K562 (cell line): ENCODE results near the gene LRRC4B. TPM values are rescaled to one million over a fixed set of nuclear protein-coding genes. Genes with fewer than 3 reads are reported as not detected.
A peak's percentile ranks its signal among the peaks of the same experiment; 100 is the strongest.

ENCODE experiments used
- BCL6 ChIP-seq: fragments of 250-450 bp; sonication (Bioruptor Pico); IDR thresholded peaks from 2 replicates; pipeline ENCODE4 v1.4.0; 2020
- CHD4 ChIP-seq: fragments of 200-600 bp; sonication (generic); IDR thresholded peaks from 3 replicates; pipeline ENCODE4 v1.6.1; 2012; ENCODE audit warnings: low read depth, mild to moderate bottlenecking, mixed read lengths, low read length, inconsistent platforms; ENCODE audit not compliant: insufficient read depth, insufficient replicate concordance, poor library complexity, severe bottlenecking
- CSDE1 ChIP-seq, 2 experiments: fragments of 450-650 bp; IDR thresholded peaks; 2 replicates each; pipeline ENCODE4 v1.6.1; 2016; ENCODE audit warnings: mild to moderate bottlenecking in 1 of 2
- E2F3 ChIP-seq: fragments of 250-450 bp; sonication (Bioruptor Pico); IDR thresholded peaks from 2 replicates; pipeline ENCODE4 v1.4.0; 2020; ENCODE audit warnings: mild to moderate bottlenecking
- EGR1 ChIP-seq: fragments of 450-650 bp; conservative IDR thresholded peaks from 2 replicates; pipeline ENCODE4 v1.6.1; 2017; ENCODE audit warnings: mild to moderate bottlenecking
- ELF2 ChIP-seq: fragments of 250-450 bp; sonication (Bioruptor Pico); IDR thresholded peaks from 2 replicates; pipeline ENCODE4 v1.5.0; 2021; ENCODE audit warnings: mild to moderate bottlenecking
- GTF2E2 ChIP-seq: fragments of 200-800 bp; sonication (Bioruptor generic); IDR thresholded peaks from 2 replicates; pipeline ENCODE4 v1.6.1; 2016; ENCODE audit warnings: missing genetic modification characterization, missing compliant biosample characterization
- LEF1 ChIP-seq: fragments of 450-650 bp; IDR thresholded peaks from 2 replicates; pipeline ENCODE4 v1.6.1; 2016; ENCODE audit warnings: mild to moderate bottlenecking
- NUFIP1 ChIP-seq: fragments of 450-650 bp; IDR thresholded peaks from 2 replicates; pipeline ENCODE4 v1.6.1; 2018; ENCODE audit not compliant: partially characterized antibody
- PHTF2 ChIP-seq: fragments of 250-450 bp; sonication (Bioruptor Pico); IDR thresholded peaks from 2 replicates; pipeline ENCODE4 v1.5.0; 2021; ENCODE audit warnings: mild to moderate bottlenecking
- POLR2B ChIP-seq: fragments of 450-650 bp; IDR thresholded peaks from 2 replicates; pipeline ENCODE4 v1.6.1; 2018; ENCODE audit warnings: low read depth; ENCODE audit not compliant: partially characterized antibody
- THRB ChIP-seq: fragments of 450-650 bp; formaldehyde crosslinking; conservative IDR thresholded peaks from 2 replicates; pipeline ENCODE4 v1.4.0; 2022; ENCODE audit warnings: mild to moderate bottlenecking, missing genetic modification characterization
- TRIM24 ChIP-seq, 2 experiments: fragments of 450-650 bp; IDR thresholded peaks; 2 replicates each; pipeline ENCODE4 v1.6.1; 2016
- UBTF ChIP-seq, 2 experiments: IDR thresholded peaks; 2 replicates each; pipeline ENCODE4 v1.6.1; 2012; ENCODE audit warnings: improper control_type of control experiment in 2 of 2, low read depth in 2 of 2, low read length in 2 of 2, borderline replicate concordance in 1 of 2
- ZC3H4 ChIP-seq: sonication (generic); formaldehyde crosslinking; IDR thresholded peaks from 2 replicates; pipeline ENCODE4 v1.9.0; 2021; ENCODE audit warnings: missing genetic modification reagents, borderline replicate concordance
- ZNF197 ChIP-seq: fragments of 200-800 bp; sonication (Bioruptor generic); IDR thresholded peaks from 2 replicates; pipeline ENCODE4 v1.6.1; 2016; ENCODE audit warnings: low read depth, missing genetic modification characterization, missing compliant biosample characterization
- ZNF239 ChIP-seq: fragments of 250-450 bp; sonication (Bioruptor Pico); IDR thresholded peaks from 2 replicates; pipeline ENCODE4 v1.4.0; 2020; ENCODE audit warnings: mild to moderate bottlenecking
- ZNF436 ChIP-seq: fragments of 250-450, 450-650 bp; sonication (Bioruptor Pico); formaldehyde crosslinking; IDR thresholded peaks from 2 replicates; pipeline ENCODE4 v1.7.0; 2020; ENCODE audit warnings: mild to moderate bottlenecking
- ZNF444 ChIP-seq: fragments of 250-450 bp; sonication (Bioruptor Pico); IDR thresholded peaks from 2 replicates; pipeline ENCODE4 v1.4.0; 2020; ENCODE audit warnings: mild to moderate bottlenecking, moderate library complexity
- ZNF740 ChIP-seq, 3 experiments: fragments of 200-800 bp in 1 of 3; sonication (Bioruptor generic) in 1 of 3; sonication (generic) in 1 of 3; formaldehyde crosslinking in 1 of 3; IDR thresholded peaks; 2 replicates each; pipeline versions ENCODE4 v1.6.1 to v1.8.0; 2016 to 2022; ENCODE audit warnings: mild to moderate bottlenecking in 2 of 3, missing compliant biosample characterization in 2 of 3, missing genetic modification characterization in 2 of 3, missing genetic modification reagents in 1 of 3
- polyA plus RNA-seq, 8 experiments: library from polyadenylated mRNA; depleted of rRNA in 4 of 8; stranded (reverse) in 5 of 8; unstranded in 3 of 8; fragments of >200 nt; fragmentation: Nextera tagmentation in 2 of 8; fragmentation: Illumina TruSeq in 1 of 8; extraction: Ambion mirVana in 2 of 8; extraction: Trizol in 1 of 8; gene quantifications; 2 replicates each; pipeline versions ENCODE4 v1.2.1 to v1.2.3, GENCODE V29; 2011 to 2014; ENCODE audit warnings: inconsistent platforms in 1 of 8, missing spikeins in 1 of 8
- total RNA-seq, 7 experiments: library from RNA; depleted of rRNA in 6 of 7; stranded (reverse); fragments of >200 nt in 6 of 7; fragmentation: Illumina TruSeq in 2 of 7; extraction: Trizol in 2 of 7; gene quantifications; 2 replicates each; pipeline versions ENCODE4 v1.2.1 to v1.2.3, GENCODE V29; 2011 to 2021; ENCODE audit warnings: low replicate concordance in 1 of 7
- TF ChIP-seq, protein P1 (sequence below): fragments of 250-450 bp; sonication (Bioruptor Pico); IDR thresholded peaks from 2 replicates; pipeline ENCODE4 v1.9.0; 2021; ENCODE audit warnings: mild to moderate bottlenecking
- TF ChIP-seq, protein P2 (sequence below): fragments of 450-650 bp; formaldehyde crosslinking; IDR thresholded peaks from 2 replicates; pipeline ENCODE4 v1.4.0; 2020; ENCODE audit warnings: mild to moderate bottlenecking, moderate library complexity

Gene LRRC4B
- total and polyA plus RNA-seq, 9 of the 15 experiments (the other 6 are each of a cell fraction or from before 2014, with no cell fraction given) = 0.18 to 9.6 (median 2.9) TPM; not detected in 2

DNA sequence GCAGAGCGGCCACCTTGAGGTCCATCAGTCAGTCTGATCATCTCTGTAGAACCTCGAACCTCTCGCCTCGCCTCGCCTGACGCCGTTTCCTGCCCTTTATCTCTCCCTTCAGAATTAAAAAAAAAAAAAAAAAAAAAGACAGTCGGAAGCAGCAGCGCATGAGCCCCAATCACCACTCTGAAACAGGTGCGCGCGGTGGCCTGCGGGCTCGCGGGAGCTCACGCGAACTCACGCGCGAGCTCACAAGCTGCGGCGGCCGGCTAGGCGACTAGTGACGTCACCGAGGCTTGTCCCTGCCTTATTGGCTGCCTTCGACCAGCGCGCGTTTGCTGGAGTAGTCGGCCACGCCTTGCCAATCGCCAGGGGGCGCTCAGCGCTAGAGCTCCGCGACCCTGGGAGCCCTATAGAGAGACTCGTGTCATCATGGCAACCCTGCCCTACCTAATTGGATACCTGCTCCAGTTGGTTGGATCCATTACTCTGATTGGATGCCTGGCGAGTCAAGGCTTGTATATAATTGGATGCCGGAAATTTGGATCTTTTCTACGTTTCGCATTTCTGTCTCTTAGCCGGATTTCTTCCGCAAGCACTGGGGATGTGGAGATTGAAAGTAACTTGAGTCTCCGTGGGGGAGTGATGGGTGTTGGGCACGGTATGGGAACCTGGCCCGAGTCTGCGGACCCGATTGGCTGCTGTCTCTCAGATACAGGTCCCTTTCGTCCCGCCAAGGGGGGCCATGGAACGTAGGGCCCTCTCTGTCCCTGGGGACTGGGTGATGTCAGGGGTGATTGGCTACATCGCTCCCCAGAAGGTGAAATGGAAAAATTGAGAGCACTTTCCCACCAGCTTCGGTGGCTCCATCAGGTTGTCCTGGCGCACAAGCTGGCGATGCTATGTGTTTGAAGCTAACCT, 39.9 kb upstream of the LRRC4B start (continued):
- TF ChIP-seq CSDE1 (IDR thresholded peaks at IDR 0.05) = no peak
- TF ChIP-seq E2F3 (CRISPR knock-in tag) = no peak
- TF ChIP-seq POLR2B = no peak
- TF ChIP-seq NUFIP1 = no peak
- TF ChIP-seq PHTF2 (CRISPR knock-in tag) = no peak
- no peak for TF ChIP-seq ZNF740 (CRISPR knock-in tag; IDR thresholded peaks at IDR 0.05)
- TF ChIP-seq ZNF740 (tag; IDR thresholded peaks at IDR 0.05) = no peak
- TF ChIP-seq ELF2 (CRISPR knock-in tag) = no peak
- no peak for TF ChIP-seq ZC3H4 (CRISPR knock-in tag)
- no peak for TF ChIP-seq THRB (CRISPR knock-in tag)
- TF ChIP-seq TRIM24 (IDR thresholded peaks at IDR 0.05) = no peak
- TF ChIP-seq ZNF436 = no peak
- no peak for TF ChIP-seq BCL6 (CRISPR knock-in tag)
- TF ChIP-seq GTF2E2 = no peak
- TF ChIP-seq UBTF (IDR thresholded peaks at IDR 0.05; ENCODE audit: borderline replicate concordance in 1 of 2, low read depth in 2 of 2, low read length in 2 of 2) = 0 out of 4 replicates have a peak, but pooled peaks of 1 of the 2 experiments have one; percentile 33
- no peak for TF ChIP-seq EGR1
- TF ChIP-seq LEF1 = no peak
- TF ChIP-seq, protein P1, sequence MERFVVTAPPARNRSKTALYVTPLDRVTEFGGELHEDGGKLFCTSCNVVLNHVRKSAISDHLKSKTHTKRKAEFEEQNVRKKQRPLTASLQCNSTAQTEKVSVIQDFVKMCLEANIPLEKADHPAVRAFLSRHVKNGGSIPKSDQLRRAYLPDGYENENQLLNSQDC (CRISPR knock-in tag) = no peak
- TF ChIP-seq, protein P2, sequence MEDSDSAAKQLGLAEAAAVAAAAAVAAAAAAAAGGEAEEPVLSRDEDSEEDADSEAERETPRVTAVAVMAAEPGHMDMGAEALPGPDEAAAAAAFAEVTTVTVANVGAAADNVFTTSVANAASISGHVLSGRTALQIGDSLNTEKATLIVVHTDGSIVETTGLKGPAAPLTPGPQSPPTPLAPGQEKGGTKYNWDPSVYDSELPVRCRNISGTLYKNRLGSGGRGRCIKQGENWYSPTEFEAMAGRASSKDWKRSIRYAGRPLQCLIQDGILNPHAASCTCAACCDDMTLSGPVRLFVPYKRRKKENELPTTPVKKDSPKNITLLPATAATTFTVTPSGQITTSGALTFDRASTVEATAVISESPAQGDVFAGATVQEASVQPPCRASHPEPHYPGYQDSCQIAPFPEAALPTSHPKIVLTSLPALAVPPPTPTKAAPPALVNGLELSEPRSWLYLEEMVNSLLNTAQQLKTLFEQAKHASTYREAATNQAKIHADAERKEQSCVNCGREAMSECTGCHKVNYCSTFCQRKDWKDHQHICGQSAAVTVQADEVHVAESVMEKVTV (CRISPR knock-in tag) = peak; percentile 65
- no peak for TF ChIP-seq ZNF444 (CRISPR knock-in tag)
- 0 out of 2 replicates have a peak, but pooled peaks have one; percentile 34 for TF ChIP-seq ZNF197 (CRISPR knock-in tag)
- TF ChIP-seq ZNF239 (CRISPR knock-in tag) = no peak
- TF ChIP-seq CHD4 = no peak
